Measurements from ENCODE around the gene TOR2A. TPM values are rescaled to one million over a fixed set of nuclear protein-coding genes. Genes with fewer than 3 reads are reported as not detected.

TOR2A gene
- polyA plus RNA-seq, 1 experiment, result 4.9 TPM

- H3K9me3 ChIP-seq (ENCODE audit: control insufficient read depth, insufficient read depth, low read length), result no peaks in the 10 kb centered on the region; the same call in 1 of the 2 replicates
- POLR2A ChIA-PET, result interaction anchor here (0.6 to 0.7 kb wide), 3 partner anchors 19 to 172 kb away, joined by 3 to 11 read pairs (median 7); no protein-coding TSS in a partner anchor
Measured at GRCh38 chr9:127744398-127745110, 9.5 kb upstream of the TOR2A start.

GRCh38 chr9:127742435-127743088, 7.5 kb upstream of the TOR2A start:
- ChIA-PET POLR2A (interaction anchor here (0.8 to 1.1 kb wide), 2 partner anchors 37 to 61 kb away, joined by 3 read pairs; no protein-coding TSS in a partner anchor), CTCF (interaction anchor here (0.7 to 3.9 kb wide), 3 partner anchors 8 to 131 kb away, joined by 3 to 35 read pairs (median 5); partner anchors contain the start of gene TOR2A)

More at GRCh38 chr9:127744398-127745110, 9.5 kb upstream of the TOR2A start:
- peaks cover 21% of the 10 kb centered on the region for H3K27me3 ChIP-seq (ENCODE audit: control insufficient read depth, insufficient read depth, low read length)
- CTCF ChIA-PET, result interaction anchor here (3.9 kb wide), 1 partner anchor 10 kb away, joined by 35 read pairs; the partner anchor contains the start of gene TOR2A
- H3K27ac ChIP-seq (ENCODE audit: low read depth, low read length), result no peak overlapping the region
- no peak for DNase-seq (ENCODE audit: low read depth, low spot score)
- H3K4me3 ChIP-seq (ENCODE audit: low read depth, low read length), result no peak overlapping the region
- TF ChIP-seq, protein P1, sequence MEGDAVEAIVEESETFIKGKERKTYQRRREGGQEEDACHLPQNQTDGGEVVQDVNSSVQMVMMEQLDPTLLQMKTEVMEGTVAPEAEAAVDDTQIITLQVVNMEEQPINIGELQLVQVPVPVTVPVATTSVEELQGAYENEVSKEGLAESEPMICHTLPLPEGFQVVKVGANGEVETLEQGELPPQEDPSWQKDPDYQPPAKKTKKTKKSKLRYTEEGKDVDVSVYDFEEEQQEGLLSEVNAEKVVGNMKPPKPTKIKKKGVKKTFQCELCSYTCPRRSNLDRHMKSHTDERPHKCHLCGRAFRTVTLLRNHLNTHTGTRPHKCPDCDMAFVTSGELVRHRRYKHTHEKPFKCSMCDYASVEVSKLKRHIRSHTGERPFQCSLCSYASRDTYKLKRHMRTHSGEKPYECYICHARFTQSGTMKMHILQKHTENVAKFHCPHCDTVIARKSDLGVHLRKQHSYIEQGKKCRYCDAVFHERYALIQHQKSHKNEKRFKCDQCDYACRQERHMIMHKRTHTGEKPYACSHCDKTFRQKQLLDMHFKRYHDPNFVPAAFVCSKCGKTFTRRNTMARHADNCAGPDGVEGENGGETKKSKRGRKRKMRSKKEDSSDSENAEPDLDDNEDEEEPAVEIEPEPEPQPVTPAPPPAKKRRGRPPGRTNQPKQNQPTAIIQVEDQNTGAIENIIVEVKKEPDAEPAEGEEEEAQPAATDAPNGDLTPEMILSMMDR (IDR thresholded peaks at IDR 0.05; ENCODE audit: low read depth, low read length), result no peak

GRCh38 chr9:127741831-127742434, 6.8 kb upstream of the TOR2A start:
- no peak for DNase-seq (ENCODE audit: low read depth, low spot score)
- H3K27ac ChIP-seq (ENCODE audit: low read depth, low read length), result no peak overlapping the region
- H3K9me3 ChIP-seq (ENCODE audit: control insufficient read depth, insufficient read depth, low read length), result no peaks in the 10 kb centered on the region; the same call in 1 of the 2 replicates
- no peak overlapping the region for H3K4me3 ChIP-seq (ENCODE audit: low read depth, low read length)
- peaks cover 6% of the 10 kb centered on the region for H3K27me3 ChIP-seq (ENCODE audit: control insufficient read depth, insufficient read depth, low read length)
- POLR2A ChIA-PET, result interaction anchor here (0.8 kb wide), 1 partner anchor 61 kb away, joined by 3 read pairs; no protein-coding TSS in a partner anchor
- CTCF ChIA-PET, result interaction anchor here (0.7 kb wide), 1 partner anchor 132 kb away, joined by 5 read pairs; no protein-coding TSS in a partner anchor
- TF ChIP-seq, protein P1 (IDR thresholded peaks at IDR 0.05; ENCODE audit: low read depth, low read length), result no peak

More at GRCh38 chr9:127742435-127743088, 7.5 kb upstream of the TOR2A start:
- TF ChIP-seq, protein P1 (IDR thresholded peaks at IDR 0.05; ENCODE audit: low read depth, low read length), result no peak
- peaks cover 10% of the 10 kb centered on the region for H3K27me3 ChIP-seq (ENCODE audit: control insufficient read depth, insufficient read depth, low read length)
- H3K27ac ChIP-seq (ENCODE audit: low read depth, low read length), result no peak overlapping the region
- no peaks in the 10 kb centered on the region; the same call in 1 of the 2 replicates for H3K9me3 ChIP-seq (ENCODE audit: control insufficient read depth, insufficient read depth, low read length)
- DNase-seq (ENCODE audit: low read depth, low spot score), result peak; percentile 23
- H3K4me3 ChIP-seq (ENCODE audit: low read depth, low read length), result peak overlapping the region; percentile 36

DNA sequence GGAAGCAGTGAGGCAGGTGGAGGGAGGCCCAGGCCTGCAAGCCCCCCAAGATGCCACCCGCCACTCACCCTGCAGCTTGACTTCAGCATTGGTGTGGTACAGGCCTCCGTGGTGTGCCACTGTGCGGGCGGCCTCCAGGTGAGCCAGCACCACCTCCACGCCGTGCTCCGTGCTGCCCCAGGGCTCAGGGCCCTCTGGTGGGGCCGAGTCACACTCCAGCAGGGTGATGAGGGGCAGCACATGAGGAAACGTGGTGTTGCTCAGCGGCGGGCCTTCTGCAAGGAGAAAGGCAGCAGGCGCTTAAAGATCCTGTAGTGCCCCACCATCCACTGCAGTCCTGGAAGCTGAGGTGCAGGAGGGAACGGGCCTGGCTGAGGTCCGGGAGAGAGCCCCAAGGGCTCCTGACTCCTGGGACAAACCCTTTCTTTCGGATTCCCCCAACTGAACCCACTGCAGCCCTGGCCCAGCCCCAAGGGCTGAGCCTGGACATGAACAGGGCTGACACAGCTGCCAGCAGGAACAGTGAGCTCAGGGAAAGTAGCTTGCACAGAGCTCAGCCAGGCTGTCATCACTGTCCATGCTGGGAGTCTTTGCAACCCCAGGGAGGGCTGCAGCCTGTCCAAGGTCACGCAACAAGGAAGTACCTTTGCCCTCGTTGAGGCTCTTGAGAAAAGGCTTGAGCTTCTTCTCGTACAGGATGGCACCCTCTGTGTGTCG, 4.7 kb upstream of the TOR2A start:
- no peak for DNase-seq (ENCODE audit: low read depth, low spot score)
- no peaks in the 10 kb centered on the region; the same call in 1 of the 2 replicates for H3K9me3 ChIP-seq (ENCODE audit: control insufficient read depth, insufficient read depth, low read length)
- H3K4me3 ChIP-seq (ENCODE audit: low read depth, low read length), result no peak overlapping the region
- H3K27ac ChIP-seq (ENCODE audit: low read depth, low read length), result no peak overlapping the region
- ChIA-PET POLR2A (no interaction called here), CTCF (interaction anchor here (0.8 to 1.4 kb wide), 3 partner anchors 45 to 182 kb away, joined by 4 to 6 read pairs (median 5); no protein-coding TSS in a partner anchor)
- TF ChIP-seq, protein P1 (IDR thresholded peaks at IDR 0.05; ENCODE audit: low read depth, low read length), result no peak
- no peaks in the 10 kb centered on the region for H3K27me3 ChIP-seq (ENCODE audit: control insufficient read depth, insufficient read depth, low read length)

Measured in AG04450 (cell line).